ENCODE measurements around the gene SAP30BP. TPM values are rescaled to one million over a fixed set of nuclear protein-coding genes. Genes with fewer than 3 reads are reported as not detected.

The SAP30BP gene
- total and polyA plus RNA-seq, 4 donors: 20.9 to 33.4 (median 30.2) TPM

DNA sequence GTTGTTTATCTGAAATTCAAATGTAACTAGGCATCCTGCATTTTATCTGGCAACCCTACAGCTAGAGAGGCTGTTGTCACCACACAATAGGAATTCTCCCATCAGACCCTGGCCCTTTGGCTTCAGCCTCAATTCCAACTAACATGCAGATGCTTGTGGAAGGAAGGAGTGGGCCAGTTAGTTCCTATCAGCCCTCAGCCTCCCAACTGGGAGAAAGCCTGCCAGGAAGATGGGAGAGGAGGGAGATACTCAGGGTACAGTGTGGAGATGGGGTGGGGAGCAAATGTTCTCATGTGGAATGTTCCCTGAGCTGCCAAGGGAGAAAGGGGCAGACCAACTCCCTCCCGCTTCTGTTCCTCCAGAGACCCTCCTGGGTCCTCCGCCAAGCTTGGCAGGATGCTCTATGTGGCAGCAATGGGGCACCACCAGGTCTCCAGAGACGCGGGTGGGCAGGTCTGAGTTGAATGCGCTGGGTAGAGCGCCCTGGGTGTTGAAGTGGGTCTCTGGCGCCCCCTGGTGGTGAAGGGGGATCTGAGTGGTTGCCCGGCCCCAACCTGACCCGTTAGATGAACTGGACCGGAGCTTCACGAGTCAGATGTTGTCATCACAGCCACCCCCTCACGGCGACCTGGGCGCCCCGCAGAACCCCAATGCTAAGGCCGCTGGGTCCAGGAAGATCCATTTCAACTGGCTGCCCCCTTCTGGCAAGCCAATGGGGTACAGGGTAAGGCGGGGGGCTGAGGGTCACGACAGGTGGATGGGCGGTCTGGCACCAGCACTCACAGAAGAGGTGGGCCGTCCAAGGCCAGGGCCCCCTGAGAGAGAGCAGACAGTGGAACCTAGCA lies 82.6 kb downstream of the SAP30BP start:
- Histone ChIP-seq H3K27ac (ENCODE audit: low read depth in 1 of 2, low read length in 2 of 2) (no peak overlapping the region), H3K36me3 (ENCODE audit: control insufficient read depth in 4 of 4, insufficient read depth in 3 of 4, low read depth in 1 of 4, low read length in 3 of 4) (no peaks in the 10 kb centered on the region)
- TF ChIP-seq, protein P1, sequence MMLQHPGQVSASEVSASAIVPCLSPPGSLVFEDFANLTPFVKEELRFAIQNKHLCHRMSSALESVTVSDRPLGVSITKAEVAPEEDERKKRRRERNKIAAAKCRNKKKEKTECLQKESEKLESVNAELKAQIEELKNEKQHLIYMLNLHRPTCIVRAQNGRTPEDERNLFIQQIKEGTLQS (IDR thresholded peaks at IDR 0.05): no peak
- TF ChIP-seq, protein P2, sequence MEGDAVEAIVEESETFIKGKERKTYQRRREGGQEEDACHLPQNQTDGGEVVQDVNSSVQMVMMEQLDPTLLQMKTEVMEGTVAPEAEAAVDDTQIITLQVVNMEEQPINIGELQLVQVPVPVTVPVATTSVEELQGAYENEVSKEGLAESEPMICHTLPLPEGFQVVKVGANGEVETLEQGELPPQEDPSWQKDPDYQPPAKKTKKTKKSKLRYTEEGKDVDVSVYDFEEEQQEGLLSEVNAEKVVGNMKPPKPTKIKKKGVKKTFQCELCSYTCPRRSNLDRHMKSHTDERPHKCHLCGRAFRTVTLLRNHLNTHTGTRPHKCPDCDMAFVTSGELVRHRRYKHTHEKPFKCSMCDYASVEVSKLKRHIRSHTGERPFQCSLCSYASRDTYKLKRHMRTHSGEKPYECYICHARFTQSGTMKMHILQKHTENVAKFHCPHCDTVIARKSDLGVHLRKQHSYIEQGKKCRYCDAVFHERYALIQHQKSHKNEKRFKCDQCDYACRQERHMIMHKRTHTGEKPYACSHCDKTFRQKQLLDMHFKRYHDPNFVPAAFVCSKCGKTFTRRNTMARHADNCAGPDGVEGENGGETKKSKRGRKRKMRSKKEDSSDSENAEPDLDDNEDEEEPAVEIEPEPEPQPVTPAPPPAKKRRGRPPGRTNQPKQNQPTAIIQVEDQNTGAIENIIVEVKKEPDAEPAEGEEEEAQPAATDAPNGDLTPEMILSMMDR (IDR thresholded peaks at IDR 0.05; ENCODE audit: low read depth, low read length, missing input control): peak; percentile 80
- no peak for TF ChIP-seq EGR1 (IDR thresholded peaks at IDR 0.05; ENCODE audit: low read depth in 2 of 2)
- TF ChIP-seq HNF4A (conservative IDR thresholded peaks at IDR 0.05): no peak
- TF ChIP-seq GABPA (IDR thresholded peaks at IDR 0.05 in 1 of 2, conservative IDR thresholded peaks at IDR 0.05 in 1 of 2): no peak
- TF ChIP-seq RXRA (IDR thresholded peaks at IDR 0.05): peak; percentile 11 to 52
- no peak for TF ChIP-seq FOXA2 (IDR thresholded peaks at IDR 0.05)
- no peak for TF ChIP-seq SP1 (IDR thresholded peaks at IDR 0.05)
- TF ChIP-seq JUND (IDR thresholded peaks at IDR 0.05): no peak
- TF ChIP-seq, protein P3, sequence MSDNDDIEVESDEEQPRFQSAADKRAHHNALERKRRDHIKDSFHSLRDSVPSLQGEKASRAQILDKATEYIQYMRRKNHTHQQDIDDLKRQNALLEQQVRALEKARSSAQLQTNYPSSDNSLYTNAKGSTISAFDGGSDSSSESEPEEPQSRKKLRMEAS (IDR thresholded peaks at IDR 0.05): no peak
- no peak for TF ChIP-seq HNF4G (IDR thresholded peaks at IDR 0.05)
- peak; percentile 82 to 93 for TF ChIP-seq RAD21 (IDR thresholded peaks at IDR 0.05)

DNA sequence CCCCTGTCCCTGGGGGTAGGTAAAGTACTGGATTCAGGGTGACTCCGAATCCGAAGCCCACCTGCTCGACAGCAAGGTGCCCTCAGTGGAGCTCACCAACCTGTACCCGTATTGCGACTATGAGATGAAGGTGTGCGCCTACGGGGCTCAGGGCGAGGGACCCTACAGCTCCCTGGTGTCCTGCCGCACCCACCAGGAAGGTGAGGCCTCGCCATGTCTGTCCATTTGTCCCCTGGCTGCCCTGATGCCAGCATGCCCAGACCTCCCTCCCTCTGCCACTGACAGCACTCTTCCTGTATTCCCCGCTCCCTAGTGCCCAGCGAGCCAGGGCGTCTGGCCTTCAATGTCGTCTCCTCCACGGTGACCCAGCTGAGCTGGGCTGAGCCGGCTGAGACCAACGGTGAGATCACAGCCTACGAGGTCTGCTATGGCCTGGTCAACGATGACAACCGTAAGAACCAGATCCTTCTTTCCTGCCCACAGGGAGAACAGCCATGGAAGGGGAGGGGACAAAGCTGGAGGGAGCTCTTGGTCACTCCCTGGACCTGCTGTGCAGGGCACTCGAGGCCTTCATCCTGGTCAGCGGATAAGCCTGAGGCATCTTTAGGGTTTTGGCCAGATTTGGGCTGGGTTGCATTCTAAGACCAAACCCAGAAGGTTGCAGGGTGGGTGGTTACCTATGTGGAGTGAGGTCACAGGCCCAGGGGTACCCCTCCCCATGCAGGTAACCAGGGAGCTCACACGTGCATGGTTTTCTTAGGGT lies 83.7 kb downstream of the SAP30BP start:
- no peak for DNase-seq (ENCODE audit: low spot score)
- no peaks in the 10 kb centered on the region for H3K27me3 ChIP-seq (ENCODE audit: control insufficient read depth in 4 of 4, insufficient read depth in 4 of 4, low read length in 3 of 4)
- no peak overlapping the region for H3K27ac ChIP-seq (ENCODE audit: low read depth in 1 of 2, low read length in 2 of 2)
- peaks cover 8 to 36% (median 17%) of the 10 kb centered on the region in 4 donors for H3K4me1 ChIP-seq (ENCODE audit: control insufficient read depth in 4 of 4, insufficient read depth in 4 of 4, low read length in 3 of 4)
- 83% methylated on average over 23 of the region's 23 CpGs for WGBS
- H3K9ac ChIP-seq (ENCODE audit: low read depth in 1 of 2, low read length in 2 of 2): no peak overlapping the region
- H3K4me3 ChIP-seq (ENCODE audit: low read depth in 1 of 3, low read length in 3 of 3): no peak overlapping the region
- H3K36me3 ChIP-seq (ENCODE audit: control insufficient read depth in 4 of 4, insufficient read depth in 3 of 4, low read depth in 1 of 4, low read length in 3 of 4): no peaks in the 10 kb centered on the region
- H3K9me3 ChIP-seq (ENCODE audit: control insufficient read depth in 4 of 4, low read length in 3 of 4): no peaks in the 10 kb centered on the region
- TF ChIP-seq, protein P3 (IDR thresholded peaks at IDR 0.05): no peak
- TF ChIP-seq YY1 (IDR thresholded peaks at IDR 0.05): no peak
- TF ChIP-seq NR2F2 (IDR thresholded peaks at IDR 0.05): no peak

More for the DNA sequence above, 82.6 kb downstream of the SAP30BP start:
- WGBS: 18% methylated on average over 20 of the region's 20 CpGs
- Histone ChIP-seq H3K9me3 (ENCODE audit: control insufficient read depth in 4 of 4, low read length in 3 of 4) (no peaks in the 10 kb centered on the region), H3K4me3 (ENCODE audit: low read depth in 1 of 3, low read length in 3 of 3) (no peak overlapping the region), H3K4me1 (ENCODE audit: control insufficient read depth in 4 of 4, insufficient read depth in 4 of 4, low read length in 3 of 4) (peaks cover 7 to 26% (median 13%) of the 10 kb centered on the region in 4 donors), H3K9ac (ENCODE audit: low read depth in 1 of 2, low read length in 2 of 2) (no peak overlapping the region), H3K27me3 (ENCODE audit: control insufficient read depth in 4 of 4, insufficient read depth in 4 of 4, low read length in 3 of 4) (no peaks in the 10 kb centered on the region)
- DNase-seq (ENCODE audit: low spot score): peak; percentile 95
